GM21717 (cell line): ENCODE measurements around the gene TOM1L2.

Source experiments
- ATAC-seq: cut with Tn5 transposase; IDR thresholded peaks from one replicate; pipeline ENCODE4 v1.9.1; 2021; ENCODE audit warnings: mild to moderate bottlenecking, moderate library complexity; ENCODE audit not compliant: unreplicated experiment

The TOM1L2 gene

DNA sequence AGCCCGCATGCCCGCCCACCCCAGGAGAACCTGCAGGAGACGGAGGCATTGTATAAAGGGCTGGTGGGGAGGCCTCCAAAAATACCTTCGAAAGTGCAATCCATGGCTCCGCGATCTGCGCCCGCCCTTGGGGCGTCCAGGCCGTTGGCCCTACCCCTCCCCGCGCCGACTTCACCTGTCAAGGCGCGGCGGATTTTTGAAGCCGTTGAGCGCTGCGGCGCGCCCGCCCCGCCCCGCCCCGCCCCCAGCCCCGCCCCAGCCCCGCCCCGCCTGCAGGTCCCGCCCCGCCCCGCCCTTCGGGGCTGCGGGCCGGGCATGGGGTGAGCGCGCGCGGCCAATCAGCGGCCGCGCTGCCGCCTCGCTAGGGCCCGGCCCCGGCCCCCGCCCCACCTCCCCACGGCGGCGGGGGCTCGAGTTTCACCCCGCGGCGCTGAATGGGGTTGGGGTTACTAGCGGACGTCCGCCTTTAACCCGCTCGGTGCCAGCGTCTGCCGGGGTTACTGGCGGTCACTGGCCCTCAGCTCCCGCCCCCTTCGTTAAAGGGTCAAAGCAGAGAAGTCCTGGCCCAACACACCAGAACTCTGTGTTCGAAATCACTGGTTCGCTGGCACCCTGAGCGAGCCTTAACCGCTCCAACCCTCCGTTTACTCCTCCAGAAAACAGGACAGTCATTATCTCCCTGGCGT, 148.6 kb downstream of the TOM1L2 start:
- ATAC-seq = peak; percentile 57

DNA sequence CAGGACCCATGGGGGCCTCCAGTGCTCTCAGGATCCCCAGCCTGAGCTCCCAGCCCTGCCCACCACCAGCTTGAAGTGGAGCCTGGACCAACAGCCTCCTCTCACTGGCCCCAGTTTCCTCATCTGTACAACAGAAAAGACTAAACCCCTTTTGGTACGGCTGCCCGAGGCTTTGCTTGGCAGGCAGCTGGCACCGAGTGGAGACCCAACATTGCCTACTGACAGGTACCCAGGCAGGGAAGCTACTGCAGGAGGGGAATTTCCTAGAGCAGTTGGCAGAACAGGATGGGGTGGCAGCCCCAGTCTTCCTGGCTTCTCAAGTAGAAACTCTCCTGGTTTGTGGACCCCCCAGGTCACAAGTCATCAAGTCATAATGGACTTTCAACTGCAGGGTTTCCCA, 149.6 kb downstream of the TOM1L2 start:
- no peak for ATAC-seq

DNA sequence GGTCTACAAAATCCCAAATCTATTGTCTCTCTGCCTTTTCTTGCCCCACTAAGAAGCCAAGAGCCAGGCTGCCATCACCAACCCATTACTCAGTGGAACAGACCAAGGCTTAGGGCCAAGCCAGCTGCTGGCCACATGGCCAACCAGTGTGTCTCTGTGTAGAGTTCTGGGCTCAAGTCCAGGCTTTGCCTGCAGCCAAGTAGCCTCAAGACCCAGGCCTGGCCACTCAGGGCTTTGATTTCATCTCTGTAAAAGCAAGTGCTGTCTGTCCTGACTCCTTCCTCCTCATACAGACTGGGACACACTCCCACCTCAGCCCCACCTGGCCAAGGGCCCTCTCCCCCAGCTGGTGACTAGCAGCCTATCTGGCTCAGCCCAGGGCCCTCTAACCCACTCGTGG, 150.0 kb downstream of the TOM1L2 start:
- no peak for ATAC-seq

DNA sequence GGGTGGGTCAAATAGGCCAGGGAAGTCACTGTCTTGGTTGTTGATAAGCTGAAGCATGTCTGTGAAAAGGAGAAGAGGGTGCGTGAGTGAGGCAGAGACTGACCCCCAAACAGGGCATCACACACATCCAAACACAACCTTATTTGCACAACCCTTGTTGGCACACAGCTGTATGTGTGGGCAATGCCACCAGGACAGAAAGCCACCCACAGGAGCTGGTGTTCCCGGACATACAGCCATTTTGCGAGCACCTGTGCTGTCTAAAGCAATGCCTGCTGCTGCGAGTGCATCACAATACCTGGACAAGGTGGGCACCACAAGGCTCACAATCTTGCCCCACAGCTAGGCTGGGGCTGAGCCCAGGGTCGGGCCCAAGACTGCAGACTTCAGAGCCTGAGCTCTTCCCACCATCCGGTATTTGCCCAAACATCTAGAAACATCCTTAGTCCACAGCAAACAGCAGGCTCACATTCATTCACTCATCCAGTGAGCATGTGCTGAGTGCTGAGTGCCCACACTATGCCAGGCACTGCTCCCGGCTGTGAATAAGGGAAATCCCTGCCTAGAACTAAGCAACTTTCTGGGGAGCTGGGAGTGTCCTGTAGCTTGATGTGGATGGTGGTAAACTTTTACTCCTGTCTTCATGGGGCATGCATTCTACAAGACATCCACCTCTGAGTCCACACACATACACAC, 151.6 kb downstream of the TOM1L2 start:
- no peak for ATAC-seq

DNA sequence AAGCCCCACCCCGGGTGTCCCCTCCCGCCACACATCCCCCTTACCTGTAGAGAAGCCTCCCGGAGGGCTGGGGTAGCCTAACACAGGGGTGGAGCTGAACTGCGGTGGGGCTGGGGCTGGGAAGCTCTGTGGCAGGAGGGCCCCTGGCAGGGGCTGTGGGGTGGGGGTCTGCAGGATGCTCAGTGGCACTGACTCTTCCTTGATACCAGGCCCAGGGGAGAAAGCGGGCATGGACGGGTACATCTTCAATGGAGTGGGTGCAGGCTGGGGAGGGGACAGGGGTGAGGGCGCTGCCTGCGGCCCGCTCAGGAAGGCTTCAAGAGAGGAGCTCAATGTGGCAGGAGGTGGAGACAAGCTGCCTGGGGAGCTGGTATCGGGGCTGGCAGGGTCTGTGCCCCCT, 152.2 kb downstream of the TOM1L2 start:
- ATAC-seq = no peak

DNA sequence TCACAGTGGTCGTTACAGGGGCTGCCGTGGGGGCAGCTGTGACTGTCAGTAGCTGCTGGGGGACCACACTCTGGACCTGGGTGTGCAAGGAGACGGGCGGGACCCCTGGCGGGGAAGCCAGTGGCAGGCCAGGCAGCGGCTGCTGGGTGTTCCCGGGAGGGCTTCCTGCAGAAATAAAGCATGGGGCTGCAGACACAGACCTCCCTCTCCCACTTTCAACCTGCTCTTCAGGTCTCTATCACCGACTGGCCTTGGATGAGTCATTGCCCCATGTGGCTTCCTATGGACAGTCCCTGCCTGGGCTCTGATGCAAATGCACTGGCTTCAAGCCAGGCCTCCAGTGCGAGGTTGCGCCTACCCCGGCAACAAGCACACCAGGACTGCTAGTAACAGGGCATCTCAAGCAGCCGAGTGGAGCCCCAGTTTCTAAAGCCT, 152.6 kb downstream of the TOM1L2 start:
- no peak for ATAC-seq

DNA sequence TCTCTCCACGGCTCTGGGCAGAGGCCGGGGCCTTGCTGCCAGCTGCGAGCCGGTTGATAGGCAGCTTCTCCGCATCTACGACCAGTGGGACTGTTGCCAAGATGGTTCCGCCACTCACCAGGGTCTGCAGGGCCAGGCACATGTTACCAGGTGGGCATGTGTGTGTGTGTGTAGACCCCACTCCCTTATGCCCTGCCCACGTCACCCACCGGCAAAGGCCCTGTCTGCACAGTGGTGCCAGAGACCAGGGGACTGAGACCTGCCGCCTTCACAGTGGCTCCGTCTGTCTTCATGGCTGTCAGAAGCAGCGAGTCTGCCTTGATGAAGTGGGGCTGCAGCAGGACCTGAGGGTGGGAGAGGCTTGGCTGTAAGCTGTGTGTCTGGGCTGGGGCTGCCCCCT, 153.1 kb downstream of the TOM1L2 start:
- ATAC-seq = no peak

- no peak for ATAC-seq
These were observed 154.1 kb downstream of the TOM1L2 start for GRCh38 chr17:17818088-17818526.

GRCh38 chr17:17817552-17817947, 154.7 kb downstream of the TOM1L2 start:
- no peak for ATAC-seq

DNA sequence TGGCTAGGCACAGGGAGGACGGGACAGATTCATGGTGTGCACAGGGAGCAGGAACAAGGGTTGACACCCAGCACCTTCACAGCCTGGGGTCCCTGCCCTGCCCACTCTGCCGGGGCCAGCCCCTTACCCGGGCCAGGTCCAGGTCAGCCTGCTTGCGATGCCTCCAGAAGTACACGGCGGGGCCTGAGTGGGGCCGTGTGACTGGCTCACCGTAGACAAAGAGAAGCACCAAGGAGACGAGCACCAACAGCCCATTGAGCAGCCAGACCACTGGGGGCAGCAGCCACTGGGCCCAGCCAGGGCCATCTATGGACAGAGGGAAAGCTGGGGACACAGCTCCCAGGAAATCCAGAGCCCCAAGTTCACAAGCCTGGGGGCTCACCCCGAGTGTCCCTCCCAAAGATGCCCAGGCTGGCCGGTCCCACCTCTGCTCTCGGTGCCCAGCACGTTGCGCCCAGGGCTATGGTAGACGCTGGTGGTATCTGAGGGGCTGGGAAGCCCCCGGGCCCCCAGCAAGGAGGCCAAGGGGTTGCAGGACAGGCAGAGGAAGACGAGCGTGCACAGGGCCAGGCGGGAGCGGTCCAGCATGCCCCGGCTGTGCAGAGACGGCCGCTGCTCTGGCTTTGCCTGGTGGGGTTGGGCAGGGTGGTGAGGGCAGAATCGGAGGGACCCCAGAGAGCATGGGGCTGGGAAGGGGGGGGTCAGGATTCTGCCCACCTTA, 155.2 kb downstream of the TOM1L2 start:
- ATAC-seq = no peak

- ATAC-seq = no peak
These were observed 155.9 kb downstream of the TOM1L2 start for GRCh38 chr17:17816240-17816814.

DNA sequence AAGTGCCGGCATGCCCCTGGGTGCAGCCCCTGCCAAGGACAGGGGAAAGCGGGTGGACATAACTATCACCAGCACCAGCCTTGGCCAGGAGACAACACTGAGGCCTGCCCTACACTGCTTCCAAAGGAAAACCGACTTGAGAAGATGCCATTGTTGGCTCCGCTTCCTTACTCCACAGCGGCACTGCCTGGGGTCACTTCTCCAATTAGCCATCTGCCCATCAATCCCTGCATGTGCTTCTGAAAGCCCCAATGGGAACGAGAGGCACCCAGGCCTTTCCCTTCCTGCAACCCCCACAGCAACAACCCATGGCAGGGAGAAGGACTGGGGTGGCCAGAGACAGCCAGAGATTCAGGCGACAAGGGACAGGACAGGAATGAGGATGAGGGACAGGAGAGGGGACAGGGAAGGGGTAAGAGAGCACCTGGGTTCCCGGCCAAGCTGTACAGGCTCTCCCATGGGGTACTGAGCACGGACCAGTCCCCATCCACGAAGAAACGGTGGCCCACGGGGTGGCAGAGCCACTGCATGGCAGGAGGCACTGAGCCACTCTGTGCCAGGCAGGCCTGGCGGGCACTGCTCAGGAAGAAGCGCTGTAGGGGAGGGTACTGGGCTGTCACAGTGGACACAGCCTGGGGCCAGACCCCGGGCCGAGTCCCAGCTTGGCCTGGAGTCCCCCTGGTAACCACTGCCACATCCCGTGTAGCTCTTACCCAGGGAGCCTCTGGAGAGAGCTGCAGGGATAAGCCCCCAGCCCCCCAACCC, 156.6 kb downstream of the TOM1L2 start:
- no peak for ATAC-seq

DNA sequence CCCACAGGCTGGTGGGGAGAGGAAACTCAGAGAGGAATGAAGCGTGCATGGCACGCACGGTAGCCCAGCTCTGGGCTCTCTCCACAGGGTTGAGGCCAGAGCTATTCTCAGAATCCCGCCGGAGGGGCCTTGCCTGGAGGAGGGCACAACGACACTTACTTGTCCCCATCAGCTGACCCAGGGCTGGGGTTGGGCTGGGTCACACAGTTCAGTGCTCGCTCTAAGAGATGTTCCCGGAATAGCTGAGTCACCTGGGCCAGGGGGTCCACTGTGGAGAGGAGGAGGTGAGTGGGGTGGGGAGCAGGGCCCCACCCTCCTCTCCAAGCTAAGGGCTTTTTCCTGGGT, 157.2 kb downstream of the TOM1L2 start:
- no peak for ATAC-seq

- no peak for ATAC-seq
These were observed 157.8 kb downstream of the TOM1L2 start for GRCh38 chr17:17814162-17815061.

DNA sequence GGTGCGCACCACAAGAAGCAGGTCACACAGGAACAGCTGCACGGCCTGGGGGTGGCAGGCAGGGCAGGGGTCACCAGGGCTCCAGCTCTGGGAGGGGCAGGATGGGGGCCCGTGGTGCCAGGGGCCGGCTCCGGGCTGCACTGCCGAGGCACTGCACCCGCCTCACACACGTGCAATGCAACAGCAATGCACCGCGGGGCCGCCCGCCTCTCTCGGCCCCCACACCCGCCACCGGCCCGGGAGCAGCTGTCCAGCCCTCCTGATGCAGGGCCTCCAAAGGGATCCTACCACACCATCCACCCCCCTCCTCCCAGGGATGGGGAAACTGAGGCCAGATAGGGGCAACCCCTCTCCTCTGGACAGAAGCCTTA, 158.5 kb downstream of the TOM1L2 start:
- ATAC-seq = no peak

GRCh38 chr17:17813055-17813724, 159.0 kb downstream of the TOM1L2 start:
- ATAC-seq = no peak

GRCh38 chr17:17812211-17813054, 159.8 kb downstream of the TOM1L2 start:
- no peak for ATAC-seq

DNA sequence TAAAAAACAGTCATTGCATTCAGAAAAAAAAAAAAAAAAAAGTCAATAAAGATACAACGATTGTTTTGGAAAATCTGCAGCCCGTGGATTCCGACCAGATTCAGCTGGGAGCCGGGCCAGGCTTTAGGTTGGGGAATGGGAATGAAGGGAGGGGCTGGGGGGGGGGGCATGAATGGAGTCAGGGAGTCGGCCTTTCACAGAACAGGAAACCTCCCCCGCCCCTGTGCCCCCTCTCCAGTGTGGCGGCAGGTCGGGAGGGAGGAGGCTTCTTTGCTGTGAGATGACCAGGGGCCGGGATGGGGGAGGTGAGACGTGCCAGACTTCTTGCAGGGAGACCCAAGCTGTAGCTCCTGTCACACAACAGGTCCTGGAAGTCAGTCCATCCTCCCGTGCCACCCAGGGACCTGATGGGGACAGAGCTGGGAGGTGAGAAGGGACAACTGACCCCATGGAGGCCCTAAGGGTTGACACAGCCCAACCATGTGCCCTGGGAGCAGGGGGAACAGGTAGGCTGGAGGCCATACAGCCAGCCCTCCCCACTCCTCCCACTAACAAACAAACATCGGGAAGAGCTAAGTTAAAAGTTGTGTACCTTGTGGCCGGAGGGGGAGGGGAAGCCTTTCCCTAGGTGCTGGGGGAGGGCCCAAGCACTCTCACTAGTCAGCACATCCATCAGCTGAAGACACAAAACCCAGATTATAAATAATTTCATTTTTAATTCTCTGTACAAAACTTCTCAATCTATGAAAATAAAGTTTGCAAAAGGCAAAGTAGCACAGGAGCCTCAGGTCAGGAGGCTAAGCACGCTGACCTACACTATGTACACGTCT, 160.6 kb downstream of the TOM1L2 start:
- ATAC-seq = no peak
